Head of caudate nucleus (tissue), 42 donors: ENCODE results near the gene FANCC.

Experiments
- DNase-seq, 42 donors: peaks; one replicate each; pipeline versions ENCODE4 v3.0.0 to v3.0.0-alpha.2; 2020 to 2021; ENCODE audit warnings: mixed read lengths in 7 of 42
- intact Hi-C: fragments of 100-400 bp; cut with DNase I; formaldehyde crosslinking; loops from one replicate; pipeline ENCODE4 v1.15.0; 2022

Gene FANCC

DNA sequence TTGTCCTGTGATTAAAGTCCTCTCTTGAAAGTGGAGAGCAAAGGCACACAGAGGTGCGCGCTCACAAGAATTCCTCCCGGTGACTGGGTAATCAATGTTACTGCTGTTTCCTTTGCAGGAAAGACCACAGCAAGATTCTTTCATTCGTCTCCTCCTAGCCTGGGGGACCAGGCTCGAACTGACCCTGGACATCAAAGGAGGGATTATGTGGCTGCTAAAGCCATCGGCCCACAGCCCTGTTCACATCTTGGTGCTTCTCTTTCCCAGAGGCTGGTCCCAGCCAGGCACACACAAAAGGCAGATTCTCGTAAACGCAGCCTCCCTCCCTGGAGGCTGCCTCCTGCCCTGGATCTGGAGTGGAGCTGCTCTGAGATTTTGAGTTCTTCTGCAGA is 230.9 kb downstream of the FANCC start:
- peak in 13 of 42 donors; percentile 2 to 65 (median 34) for DNase-seq
- intact Hi-C loops = no loop called here

DNA sequence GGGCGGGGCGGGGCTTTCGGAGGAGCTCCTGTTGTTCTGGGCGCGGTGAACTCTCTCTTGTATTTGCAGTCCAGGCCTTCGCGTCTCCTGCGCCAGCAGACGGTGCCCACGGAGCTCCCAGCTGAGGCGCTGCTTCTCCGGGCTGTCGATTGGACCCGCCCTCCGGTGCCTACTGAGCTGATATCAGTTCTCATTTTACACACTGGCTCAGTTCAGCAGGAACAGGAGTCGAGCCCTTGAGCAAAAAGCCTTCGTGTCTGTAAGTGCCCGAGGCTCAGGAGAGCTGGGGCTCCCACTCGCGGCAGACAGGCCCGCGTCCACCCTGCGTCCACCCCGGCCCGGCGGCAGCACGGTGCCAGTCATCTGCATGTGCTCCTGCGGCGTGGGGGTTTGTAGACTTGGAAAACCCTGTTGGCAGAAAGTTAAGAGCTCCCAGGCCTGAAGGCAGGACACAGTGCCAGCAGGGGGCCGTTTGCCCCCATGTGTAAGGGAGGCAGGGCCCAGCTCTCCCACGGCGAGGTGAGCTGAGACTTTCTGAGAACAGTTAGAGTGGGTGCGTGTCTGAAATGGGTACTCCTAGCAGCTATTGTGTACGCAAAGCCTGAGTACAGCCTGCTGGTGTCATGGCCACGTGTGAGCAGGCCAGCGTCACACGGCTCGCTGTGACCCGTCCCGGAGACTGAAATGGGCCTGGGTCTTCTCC is 231.5 kb downstream of the FANCC start:
- DNase-seq = peak in 19 of 42 donors; percentile 6 to 77 (median 40)
- intact Hi-C loops = no loop called here

DNA sequence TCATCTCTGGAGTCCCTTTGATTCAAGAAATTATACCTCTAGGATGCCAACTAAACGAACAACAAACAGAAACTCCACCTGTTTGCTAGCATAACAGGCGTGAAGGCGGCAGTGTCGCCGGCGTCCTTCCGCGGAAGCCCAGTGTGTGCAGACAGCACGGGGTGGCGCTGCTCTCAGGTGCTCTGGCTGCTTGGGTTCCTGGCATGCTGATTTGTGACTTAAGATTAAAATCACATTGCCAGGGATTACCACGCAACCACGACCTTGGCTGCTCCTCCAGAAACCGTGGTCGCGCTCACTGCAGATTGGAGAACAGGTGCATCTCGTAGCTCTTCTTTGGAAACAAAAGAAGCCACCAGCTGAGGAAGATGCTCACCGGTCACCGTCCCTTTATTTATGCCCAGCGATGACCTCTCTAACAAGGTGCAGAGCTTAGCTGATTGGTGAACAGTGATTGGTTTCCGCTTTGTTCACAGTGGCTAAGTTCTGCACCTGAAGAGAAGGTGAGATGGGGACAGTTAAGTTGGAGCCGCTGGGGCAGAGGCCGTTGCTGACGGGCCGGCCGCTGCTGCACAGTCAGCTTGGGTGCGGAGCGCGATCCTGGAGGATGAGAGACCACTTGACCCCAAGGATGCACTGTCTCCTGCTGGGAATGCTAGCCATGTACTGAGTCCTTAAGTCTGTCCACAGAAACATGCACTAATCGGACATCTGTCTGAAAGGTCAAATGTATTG is 232.3 kb downstream of the FANCC start:
- intact Hi-C loops = no loop called here
- peak in 14 of 42 donors; percentile 3 to 41 (median 14) for DNase-seq

DNA sequence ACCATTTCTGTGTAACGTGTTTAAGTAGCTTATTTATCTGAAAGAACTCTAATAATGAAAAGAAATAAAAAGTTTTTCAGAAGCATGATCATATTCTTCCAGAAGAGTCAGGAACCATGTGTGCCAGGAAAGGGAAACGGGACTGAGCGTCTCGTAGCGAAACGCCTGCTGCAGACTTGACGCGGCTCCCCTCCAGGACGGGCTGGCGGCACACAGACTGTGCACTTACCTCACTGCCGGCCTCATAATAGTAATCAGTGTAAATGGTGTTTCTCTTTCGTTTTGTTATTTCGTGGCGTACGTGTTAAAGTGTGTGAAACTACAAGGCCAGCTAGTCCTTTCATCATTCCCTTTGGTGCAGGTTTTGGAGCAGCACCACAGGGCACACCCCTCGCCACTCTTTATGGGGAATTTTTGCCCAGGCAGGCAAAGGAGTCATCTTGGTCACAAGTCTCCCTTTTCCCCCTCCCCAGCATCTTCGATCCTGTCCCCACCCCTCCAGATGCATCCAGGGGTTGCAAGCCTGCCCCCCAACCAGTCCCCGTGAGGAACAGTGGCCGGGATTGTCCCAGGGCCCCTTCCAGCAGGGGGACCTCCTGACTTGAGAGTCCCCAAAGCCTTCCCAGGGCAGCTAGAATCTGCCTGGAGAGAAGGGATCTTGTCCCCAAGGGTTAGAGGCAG is 233.1 kb downstream of the FANCC start:
- intact Hi-C loops = no loop called here
- DNase-seq = peak in 15 of 42 donors; percentile 2 to 75 (median 44)

DNA sequence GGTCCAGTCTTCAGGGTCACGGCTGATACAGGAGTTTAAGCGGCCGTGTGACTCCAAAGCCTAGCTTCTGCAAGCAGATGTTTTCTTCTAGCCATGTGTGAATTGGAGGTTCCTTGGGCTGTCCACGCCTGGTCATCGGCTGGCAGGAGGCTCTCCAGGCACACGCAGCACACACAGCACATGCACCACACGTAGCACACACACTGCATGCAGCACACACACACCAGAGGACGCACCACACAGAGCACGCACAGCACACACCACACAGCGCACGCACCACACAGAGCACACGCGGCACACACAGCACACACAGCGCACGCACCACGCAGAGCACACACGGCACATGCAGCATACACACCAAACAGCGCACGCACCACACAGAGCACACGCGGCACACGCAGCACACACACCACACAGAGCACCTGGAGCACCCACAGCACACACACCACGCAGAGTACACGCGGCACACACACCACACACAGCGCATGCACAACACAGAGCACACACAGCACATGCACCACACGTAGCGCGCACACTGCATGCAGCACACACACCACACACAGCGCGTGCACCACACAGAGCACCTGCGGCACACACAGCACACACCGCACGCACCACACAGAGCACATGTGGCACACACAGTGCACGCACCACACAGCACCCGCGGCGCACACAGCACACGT is 234.3 kb downstream of the FANCC start:
- intact Hi-C loops = no loop called here
- peak in 12 of 42 donors; percentile 1 to 30 (median 15) for DNase-seq

DNA sequence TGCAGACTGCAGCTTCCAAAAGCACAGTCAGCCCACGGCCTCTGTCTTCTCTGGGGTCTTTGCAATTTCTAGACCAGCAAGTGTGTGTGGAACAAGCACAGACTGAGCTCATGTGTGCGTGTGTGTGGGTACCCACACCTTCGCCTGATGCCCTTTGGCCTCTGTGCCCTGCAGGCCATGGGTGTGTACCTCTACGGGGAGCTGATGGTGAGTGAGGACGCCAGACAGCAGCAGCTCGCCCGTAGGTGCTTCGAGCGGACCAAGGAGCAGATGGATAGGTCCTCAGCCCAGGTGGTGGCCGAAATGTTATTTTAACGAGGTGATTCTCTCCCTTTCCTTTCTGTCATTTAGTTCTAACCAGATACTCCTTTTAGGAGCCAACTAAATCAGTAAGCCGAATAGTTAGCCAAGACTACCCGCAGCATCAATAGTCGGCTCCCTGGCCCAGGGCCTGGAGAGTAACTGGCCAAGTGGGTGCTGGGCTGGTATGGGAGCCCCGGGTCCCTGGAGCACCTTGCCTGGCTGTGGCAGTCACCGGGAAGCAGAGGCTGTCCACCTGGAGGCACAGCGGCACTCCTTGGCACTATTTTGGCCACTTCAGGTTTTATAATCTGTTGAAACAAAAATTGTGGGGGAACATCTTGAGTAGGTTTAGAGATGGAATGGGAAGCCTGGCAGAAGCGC is 235.0 kb downstream of the FANCC start:
- DNase-seq = peak in 13 of 42 donors; percentile 2 to 66 (median 32)
- intact Hi-C loops = no loop called here

DNA sequence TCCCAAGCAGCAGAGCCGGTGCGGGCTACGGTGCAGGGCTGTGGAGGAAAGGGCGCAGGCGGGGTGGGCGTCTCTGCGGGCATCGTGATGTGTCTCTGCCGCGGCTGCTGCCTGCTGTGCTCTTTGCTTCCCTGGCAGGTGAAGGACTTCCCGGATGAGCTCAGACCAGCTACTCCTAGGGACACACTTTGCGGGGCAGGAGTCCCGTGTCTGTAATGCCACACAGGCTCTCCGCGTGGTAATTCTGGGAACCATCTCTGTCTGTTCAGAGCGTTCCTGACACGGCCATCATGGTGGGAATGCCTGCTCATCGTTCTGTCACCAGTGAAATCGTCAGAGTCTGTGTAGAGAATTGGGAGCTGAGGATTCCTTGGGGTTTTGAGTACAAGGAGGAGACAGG is 235.5 kb downstream of the FANCC start:
- DNase-seq = peak in 11 of 42 donors; percentile 2 to 47 (median 28)
- intact Hi-C loops = no loop called here

DNA sequence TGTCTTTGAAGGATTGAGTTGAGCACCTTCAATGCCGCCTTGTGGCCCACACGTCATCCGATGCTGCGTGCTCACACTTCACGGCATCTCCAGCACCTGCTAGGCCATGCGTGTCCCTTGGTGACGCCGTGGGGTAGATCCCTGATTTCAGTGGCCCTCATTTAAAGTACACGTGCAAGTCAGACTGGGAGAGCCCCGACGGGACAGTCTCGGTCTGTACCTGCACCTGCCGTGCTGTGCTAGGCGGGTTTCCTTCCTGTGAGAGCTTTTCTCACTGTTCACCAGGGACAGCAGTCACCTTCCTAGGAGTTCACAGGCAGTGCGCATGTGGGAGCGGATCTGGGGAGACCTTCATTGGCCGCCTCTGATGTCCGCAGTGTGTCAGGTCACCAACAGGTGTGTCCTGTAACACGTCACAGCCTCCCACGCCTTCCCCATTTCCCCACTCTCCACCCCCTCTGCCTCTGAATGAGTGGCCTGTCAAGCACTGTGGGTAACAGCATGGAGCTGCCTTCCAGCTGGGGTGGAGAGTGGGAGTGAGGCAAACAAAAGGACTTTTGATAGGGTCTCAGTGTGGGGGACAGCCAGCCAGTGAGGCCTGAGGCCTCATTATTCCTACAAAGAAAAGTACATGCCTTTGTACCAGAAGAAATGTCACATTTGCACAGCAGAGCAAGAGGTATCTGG is 236.4 kb downstream of the FANCC start:
- intact Hi-C loops = no loop called here
- peak; percentile 56 to 95 (median 86) for DNase-seq

DNA sequence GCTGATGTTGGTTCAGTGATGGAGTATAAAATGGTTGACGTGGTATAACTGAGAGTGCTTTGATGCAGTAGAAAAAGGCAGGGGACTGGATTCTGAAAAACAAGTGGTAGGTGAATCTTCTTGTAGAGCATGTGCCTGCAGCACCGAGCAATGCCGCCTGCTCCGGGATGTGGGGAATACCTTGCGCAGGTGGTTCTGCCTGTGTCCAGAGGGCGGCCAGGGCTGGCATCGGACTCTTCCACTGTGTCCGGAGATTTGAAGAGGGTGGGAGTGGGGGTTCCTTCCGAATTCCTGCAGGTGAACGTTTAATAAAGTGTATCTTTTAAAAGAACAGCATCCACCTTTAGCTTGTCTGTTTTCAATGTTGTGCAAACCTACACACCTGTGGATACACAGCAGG is 238.0 kb downstream of the FANCC start:
- intact Hi-C loops = no loop called here

DNA sequence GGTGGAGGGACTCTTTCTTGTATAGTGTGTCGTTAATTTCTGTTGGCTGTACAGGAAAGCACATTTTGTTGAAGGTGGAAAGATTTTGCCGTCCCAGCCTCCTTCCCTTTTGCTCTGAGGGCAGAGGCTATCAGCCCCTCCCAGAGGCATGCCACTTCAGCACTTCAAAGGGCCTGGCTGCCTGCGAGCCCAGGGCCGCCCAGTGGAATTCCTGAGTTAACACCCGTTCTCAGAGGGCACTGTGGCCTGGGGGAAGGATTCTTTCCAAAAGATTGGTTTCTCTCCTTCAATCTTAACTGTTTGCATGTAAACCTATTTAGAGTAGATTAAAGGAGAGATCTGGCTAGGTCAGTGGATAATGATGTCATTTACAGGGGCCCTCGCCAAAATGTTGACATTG is 238.6 kb downstream of the FANCC start:
- DNase-seq = peak in 13 of 42 donors; percentile 2 to 64 (median 31)
- intact Hi-C loops = no loop called here

More for the DNA sequence above, 238.0 kb downstream of the FANCC start:
- peak in 10 of 42 donors; percentile 7 to 42 (median 20) for DNase-seq

DNA sequence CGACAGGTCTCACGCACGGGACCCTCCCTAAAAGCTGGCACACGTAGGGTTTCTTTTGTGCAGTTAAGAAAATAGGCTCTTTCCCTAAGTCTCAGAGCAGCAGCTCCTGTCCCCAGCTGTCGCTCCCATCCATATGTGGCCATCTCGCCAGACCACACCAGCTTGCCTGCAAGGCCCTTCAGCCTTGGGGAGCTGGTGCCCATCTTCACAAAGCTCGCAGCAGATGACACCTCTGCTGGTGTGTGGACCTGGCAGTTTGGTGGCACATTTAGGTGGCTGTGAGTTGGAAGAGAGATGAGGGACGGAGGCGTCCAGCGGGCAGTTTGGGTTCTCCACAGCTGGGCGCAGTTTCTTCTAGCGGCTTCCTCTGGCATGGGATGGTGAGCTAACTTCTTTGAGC is 239.0 kb downstream of the FANCC start:
- intact Hi-C loops = no loop called here
- peak in 11 of 42 donors; percentile 1 to 41 (median 29) for DNase-seq

DNA sequence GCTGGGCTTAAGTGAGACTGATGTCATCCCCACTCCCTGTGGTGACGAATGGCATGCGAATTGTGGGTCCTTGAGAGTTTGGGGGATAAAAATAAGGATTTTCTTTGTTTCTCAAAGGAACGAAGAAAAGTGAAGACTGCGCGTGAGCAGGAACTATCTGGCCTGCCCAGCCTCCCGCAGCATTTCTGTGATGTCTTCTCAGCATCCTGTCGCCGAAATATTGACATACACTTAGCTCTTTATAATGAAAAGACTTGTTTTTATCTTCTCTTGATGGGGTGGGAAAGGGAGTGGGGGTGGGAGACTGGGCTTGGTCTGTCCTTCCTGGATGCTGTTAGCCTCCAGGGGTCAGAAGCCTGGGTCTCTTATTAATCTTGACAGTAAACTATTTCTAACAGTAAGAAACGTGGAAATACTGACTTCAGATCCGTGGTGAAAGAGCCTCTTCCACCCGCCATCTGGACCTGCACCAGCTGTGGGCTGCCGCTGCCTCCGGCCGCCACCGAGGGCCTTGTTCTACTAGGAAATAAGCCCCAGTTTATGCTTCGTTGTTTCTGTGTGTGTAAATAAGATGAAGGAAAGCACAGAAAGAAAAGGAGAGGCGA is 239.6 kb downstream of the FANCC start:
- intact Hi-C loops = no loop called here
- peak in 20 of 42 donors; percentile 24 to 85 (median 70) for DNase-seq

DNA sequence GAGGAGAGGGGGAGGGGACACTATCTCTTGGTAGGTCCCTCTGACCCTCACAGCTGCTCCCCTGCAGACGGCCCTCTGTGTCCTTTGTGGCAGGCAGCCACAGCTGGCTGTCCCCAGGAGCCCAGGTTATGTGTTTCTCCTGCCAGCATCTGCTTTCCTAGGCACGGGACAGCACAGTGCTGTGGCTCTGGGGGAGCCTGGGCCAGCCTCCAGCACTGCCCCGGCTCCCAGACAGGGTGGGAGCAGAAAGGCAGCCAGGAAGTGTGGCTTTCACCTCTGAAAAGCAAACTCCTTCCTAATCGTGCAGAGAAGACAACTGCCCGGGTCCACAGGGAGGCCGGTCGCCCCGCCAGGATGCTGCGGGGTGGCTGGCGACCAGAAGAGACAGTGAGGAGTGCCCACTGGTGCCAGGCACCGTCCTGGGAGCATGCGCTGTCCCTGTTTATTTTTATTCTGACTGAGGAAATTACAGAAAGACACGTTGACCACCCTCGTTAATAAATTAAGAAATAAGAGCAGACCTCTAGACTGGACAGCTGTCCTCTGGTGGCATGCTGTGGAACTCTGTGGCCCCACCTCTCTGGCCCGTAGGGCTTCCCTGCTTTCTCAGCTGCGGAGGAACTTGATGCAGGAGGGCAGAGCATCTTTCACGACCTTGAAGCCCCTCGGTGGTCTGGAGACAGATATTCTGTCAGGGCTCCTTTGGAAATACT is 240.3 kb downstream of the FANCC start:
- intact Hi-C loops = no loop called here
- DNase-seq = peak in 35 of 42 donors; percentile 50 to 89 (median 75)

DNA sequence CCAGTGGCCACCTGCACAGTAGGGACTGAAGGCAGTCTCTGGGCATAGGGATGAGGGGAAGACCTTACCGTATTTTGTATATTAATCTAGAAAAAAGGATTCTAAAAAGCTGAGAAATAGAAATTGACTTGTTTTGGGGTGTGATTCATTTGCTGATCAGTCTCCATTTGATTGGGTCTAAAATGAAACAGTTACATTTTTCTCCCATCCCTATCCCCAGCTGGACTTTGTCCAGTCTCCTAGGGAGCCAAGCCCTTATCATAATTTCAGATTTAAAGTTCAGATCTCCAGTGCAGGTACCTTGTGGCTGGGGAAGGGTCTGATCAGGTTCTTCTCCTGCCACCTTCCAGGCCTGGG is 240.8 kb downstream of the FANCC start:
- intact Hi-C loops = no loop called here
- DNase-seq = peak in 4 of 42 donors; percentile 3 to 23 (median 18)

DNA sequence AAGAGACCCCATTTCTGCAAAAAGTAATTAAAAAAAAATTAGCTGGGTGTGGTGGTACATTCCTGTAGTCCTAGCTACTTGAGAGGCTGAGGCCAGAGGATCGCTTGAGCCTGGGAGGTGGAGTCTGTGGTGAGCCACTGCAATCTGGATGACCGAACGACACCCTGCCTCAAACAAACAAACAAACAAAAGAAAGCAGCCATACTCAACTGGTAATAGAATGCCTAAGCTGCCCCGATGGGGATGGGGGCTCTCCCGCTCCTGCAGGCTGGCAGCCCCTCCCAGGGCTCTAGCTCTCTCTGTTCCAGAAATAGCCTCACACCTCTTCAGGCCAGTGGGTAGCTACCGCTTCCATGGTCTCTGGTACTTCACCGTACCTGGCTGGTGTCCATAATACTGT is 241.8 kb downstream of the FANCC start:
- intact Hi-C loops = no loop called here
- DNase-seq = peak in 5 of 42 donors; percentile 4 to 41 (median 16)

DNA sequence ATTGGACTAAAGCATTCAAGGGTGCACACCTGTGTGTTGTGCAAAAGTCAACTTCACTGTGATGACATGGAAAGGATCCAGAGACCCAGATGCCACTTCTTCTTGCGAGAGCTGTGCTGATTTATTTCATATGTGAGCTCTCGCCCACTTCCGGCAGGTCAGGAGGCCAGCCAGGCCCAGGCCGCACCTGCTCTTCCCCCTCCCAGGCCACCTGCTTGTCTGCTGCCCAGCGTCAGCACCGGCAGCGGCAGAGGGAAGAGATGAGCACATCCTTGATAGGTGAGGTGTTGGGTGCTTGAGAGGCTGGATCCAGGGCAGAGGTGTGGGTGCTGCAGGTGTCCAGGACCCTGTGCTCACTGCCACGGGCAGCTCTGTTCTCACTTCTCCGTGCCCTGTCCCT is 242.9 kb downstream of the FANCC start:
- intact Hi-C loops = no loop called here
- DNase-seq = peak in 3 of 42 donors; percentile 18 to 43 (median 26)

DNA sequence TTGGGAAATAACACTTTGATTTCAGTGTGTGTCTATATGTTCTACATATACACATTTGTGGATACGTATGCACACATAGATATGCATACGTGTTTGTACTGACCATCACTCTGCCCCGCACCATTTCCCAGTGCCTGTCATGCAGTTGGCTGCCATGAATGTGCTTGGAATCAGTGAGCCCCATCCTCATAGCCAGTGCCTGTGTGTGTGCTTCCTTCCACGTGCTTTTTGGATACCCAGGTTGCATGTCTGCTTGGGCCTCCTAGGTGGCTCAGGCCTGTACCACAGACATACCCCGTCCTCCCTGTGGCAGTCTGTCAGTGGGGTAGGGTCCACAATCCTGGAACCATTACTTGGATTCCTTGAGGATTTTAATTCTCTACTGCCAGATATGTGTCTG is 243.6 kb downstream of the FANCC start:
- intact Hi-C loops = no loop called here
- DNase-seq = peak in 5 of 42 donors; percentile 2 to 43 (median 21)
